Left ventricle myocardium superior (tissue), 1 donor: ENCODE measurements around the gene PLXNA4. TPM values are rescaled to one million over a fixed set of nuclear protein-coding genes. Genes with fewer than 3 reads are reported as not detected.
A peak's percentile ranks its signal among the peaks of the same experiment; 100 is the strongest.
"Not testable (repeated sequence)": the region's sequence is repeated elsewhere in the genome, so short reads cannot be mapped to it uniquely, and the experiment has no call there.

ENCODE experiments used
- ATAC-seq: fragments of 200-7000 bp; cut with Tn5 transposase; one replicate; pipeline ENCODE4 v1.9.1; 2020; ENCODE audit warnings: mild to moderate bottlenecking, moderate library complexity
- DNase-seq: peaks from one replicate; pipeline ENCODE4 v3.0.0-alpha.2; 2020
- intact Hi-C: fragments of 100-400 bp; cut with micrococcal nuclease; formaldehyde crosslinking; loops from one replicate; pipeline ENCODE4 v1.11.0; 2022
- long read RNA-seq: library from polyadenylated mRNA; unstranded; transcript quantifications from one replicate; pipeline ENCODE4 v2.0.0, GENCODE V29; 2021
- total RNA-seq: library from RNA; stranded (reverse); fragmentation: NEBNext Ultra II Directional; extraction: Animal tissue kit (Norgen Biotek cat#: 25700); gene quantifications from one replicate; pipeline ENCODE4 v1.2.1, GENCODE V29; 2021
- donor health status: DM: no; HTN: yes; CAD: no; lungs with severe emphysema.

Gene PLXNA4
- total RNA-seq: 19.2 TPM
- long read RNA-seq, partial matches to known transcripts: 8 of 21 reads
- long read RNA-seq, other reads (novel, unspliced or antisense): 13 of 21 reads

- peak; percentile 43 for DNase-seq
- intact Hi-C loops: no loop called here
Measured at GRCh38 chr7:132575982-132576720, at the start of gene PLXNA4. Gene PLXNA4, minus strand, starts transcription at chr7:132576470. Its CDS starts 67,777 bp downstream, at chr7:132508693.

GRCh38 chr7:132625651-132626050 lies 49.4 kb upstream of the PLXNA4 start:
- no peak for ATAC-seq
- intact Hi-C loops: no loop called here
- DNase-seq: no peak

More at GRCh38 chr7:132575982-132576720, at the start of gene PLXNA4:
- peak; percentile 48 for ATAC-seq

GRCh38 chr7:132622081-132622480 lies 45.8 kb upstream of the PLXNA4 start:
- intact Hi-C loops: no loop called here
- DNase-seq (no peak), ATAC-seq (no peak)

GRCh38 chr7:132619967-132620366 lies 43.7 kb upstream of the PLXNA4 start:
- DNase-seq (no peak), ATAC-seq (no peak)
- intact Hi-C loops: no loop called here

- DNase-seq (no peak), ATAC-seq (no peak)
- intact Hi-C loops: no loop called here
Measured at GRCh38 chr7:132618956-132619305, 42.7 kb upstream of the PLXNA4 start.

- intact Hi-C loops: no loop called here
- DNase-seq: no peak
- ATAC-seq: no peak
Measured at GRCh38 chr7:132618271-132618955, 42.1 kb upstream of the PLXNA4 start.

- DNase-seq: peak; percentile 68
- intact Hi-C loops: no loop called here
- ATAC-seq: peak; percentile 67
Measured at GRCh38 chr7:132614428-132615318, 38.4 kb upstream of the PLXNA4 start.

GRCh38 chr7:132613737-132614136 lies 37.5 kb upstream of the PLXNA4 start:
- intact Hi-C loops: no loop called here
- DNase-seq (no peak), ATAC-seq (no peak)

- DNase-seq (no peak), ATAC-seq (no peak)
- intact Hi-C loops: no loop called here
Measured at GRCh38 chr7:132610995-132611394, 34.7 kb upstream of the PLXNA4 start.

GRCh38 chr7:132609906-132610520 lies 33.7 kb upstream of the PLXNA4 start:
- intact Hi-C loops: no loop called here
- DNase-seq (no peak), ATAC-seq (peak; percentile 88)

- ATAC-seq (no peak), DNase-seq (no peak)
- intact Hi-C loops: no loop called here
Measured at GRCh38 chr7:132609222-132609621, 33.0 kb upstream of the PLXNA4 start.

- ATAC-seq (no peak), DNase-seq (no peak)
- intact Hi-C loops: no loop called here
Measured at GRCh38 chr7:132608523-132608922, 32.3 kb upstream of the PLXNA4 start.

GRCh38 chr7:132607656-132608055 lies 31.4 kb upstream of the PLXNA4 start:
- DNase-seq (no peak), ATAC-seq (no peak)
- intact Hi-C loops: no loop called here

GRCh38 chr7:132604121-132604520 lies 27.9 kb upstream of the PLXNA4 start:
- no peak for DNase-seq
- intact Hi-C loops: no loop called here
- peak; percentile 90 for ATAC-seq

- no peak for ATAC-seq
- intact Hi-C loops: no loop called here
- no peak for DNase-seq
Measured at GRCh38 chr7:132603220-132603833, 27.1 kb upstream of the PLXNA4 start.

GRCh38 chr7:132601783-132602182 lies 25.5 kb upstream of the PLXNA4 start:
- intact Hi-C loops: no loop called here
- ATAC-seq (no peak), DNase-seq (no peak)

- intact Hi-C loops: no loop called here
- ATAC-seq: no peak
Measured at GRCh38 chr7:132596588-132596987, 20.3 kb upstream of the PLXNA4 start.

GRCh38 chr7:132594741-132595140 lies 18.5 kb upstream of the PLXNA4 start:
- intact Hi-C loops, DNase-seq, ATAC-seq: not testable (repeated sequence)

More at GRCh38 chr7:132596588-132596987, 20.3 kb upstream of the PLXNA4 start:
- DNase-seq: no peak

- ATAC-seq (no peak), DNase-seq (no peak)
- intact Hi-C loops: no loop called here
Measured at GRCh38 chr7:132592936-132593335, 16.7 kb upstream of the PLXNA4 start.
